22Rv1 (cell line): ENCODE measurements around the gene CIB4.

Experiments
- H3K27ac ChIP-seq: fragments of 450-650 bp; 2 replicates; pipeline ENCODE4 v1.5.1; 2017
- ZFX ChIP-seq: fragments of 450-650 bp; IDR thresholded peaks from 2 replicates; pipeline ENCODE4 v1.6.1; 2017; ENCODE audit warnings: antibody characterized with exemption, borderline replicate concordance
- TF ChIP-seq, protein P1 (sequence below): fragments of 450-650 bp; IDR thresholded peaks from 2 replicates; pipeline ENCODE4 v1.5.1; 2017; ENCODE audit warnings: mild to moderate bottlenecking

The CIB4 gene

DNA sequence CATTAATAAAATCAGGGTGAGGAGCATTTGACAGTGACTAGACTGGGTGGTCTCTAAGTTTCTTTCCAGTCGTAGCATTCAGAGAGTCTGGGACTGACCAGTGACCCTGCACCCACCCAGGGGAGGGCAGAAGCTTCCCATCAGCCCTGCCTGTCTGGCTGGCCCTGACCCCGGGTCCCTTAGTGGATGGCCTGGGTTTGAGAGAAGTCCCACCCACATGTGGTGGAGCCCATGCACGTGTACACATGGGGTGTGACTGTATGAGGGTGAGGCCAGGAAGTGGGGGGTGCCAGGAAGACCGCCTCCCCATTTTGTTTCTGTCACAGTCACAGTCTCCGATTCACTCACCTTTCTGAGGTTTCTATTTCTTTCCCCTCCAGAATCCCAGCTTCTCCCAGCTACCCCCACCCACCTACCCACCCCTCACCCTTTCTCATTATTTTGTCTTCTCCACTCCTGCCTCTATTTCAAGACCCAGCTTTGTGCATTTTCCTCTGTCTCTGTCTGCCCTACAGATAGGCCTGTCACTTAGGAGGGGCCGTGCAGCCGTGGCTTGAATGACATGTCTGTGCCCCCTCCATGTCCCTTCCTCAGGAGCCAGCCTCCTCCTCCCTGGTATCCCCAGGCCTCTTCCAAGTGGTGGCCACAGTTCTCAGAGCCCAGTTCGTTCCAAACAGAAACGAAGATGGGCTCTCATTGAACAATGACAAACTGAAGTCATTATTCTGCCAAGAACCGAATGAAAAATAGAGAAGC, 13.6 kb downstream of the CIB4 start:
- TF ChIP-seq ZFX: no peak
- TF ChIP-seq, protein P1, sequence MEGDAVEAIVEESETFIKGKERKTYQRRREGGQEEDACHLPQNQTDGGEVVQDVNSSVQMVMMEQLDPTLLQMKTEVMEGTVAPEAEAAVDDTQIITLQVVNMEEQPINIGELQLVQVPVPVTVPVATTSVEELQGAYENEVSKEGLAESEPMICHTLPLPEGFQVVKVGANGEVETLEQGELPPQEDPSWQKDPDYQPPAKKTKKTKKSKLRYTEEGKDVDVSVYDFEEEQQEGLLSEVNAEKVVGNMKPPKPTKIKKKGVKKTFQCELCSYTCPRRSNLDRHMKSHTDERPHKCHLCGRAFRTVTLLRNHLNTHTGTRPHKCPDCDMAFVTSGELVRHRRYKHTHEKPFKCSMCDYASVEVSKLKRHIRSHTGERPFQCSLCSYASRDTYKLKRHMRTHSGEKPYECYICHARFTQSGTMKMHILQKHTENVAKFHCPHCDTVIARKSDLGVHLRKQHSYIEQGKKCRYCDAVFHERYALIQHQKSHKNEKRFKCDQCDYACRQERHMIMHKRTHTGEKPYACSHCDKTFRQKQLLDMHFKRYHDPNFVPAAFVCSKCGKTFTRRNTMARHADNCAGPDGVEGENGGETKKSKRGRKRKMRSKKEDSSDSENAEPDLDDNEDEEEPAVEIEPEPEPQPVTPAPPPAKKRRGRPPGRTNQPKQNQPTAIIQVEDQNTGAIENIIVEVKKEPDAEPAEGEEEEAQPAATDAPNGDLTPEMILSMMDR: no peak
- H3K27ac ChIP-seq: no peak overlapping the region

DNA sequence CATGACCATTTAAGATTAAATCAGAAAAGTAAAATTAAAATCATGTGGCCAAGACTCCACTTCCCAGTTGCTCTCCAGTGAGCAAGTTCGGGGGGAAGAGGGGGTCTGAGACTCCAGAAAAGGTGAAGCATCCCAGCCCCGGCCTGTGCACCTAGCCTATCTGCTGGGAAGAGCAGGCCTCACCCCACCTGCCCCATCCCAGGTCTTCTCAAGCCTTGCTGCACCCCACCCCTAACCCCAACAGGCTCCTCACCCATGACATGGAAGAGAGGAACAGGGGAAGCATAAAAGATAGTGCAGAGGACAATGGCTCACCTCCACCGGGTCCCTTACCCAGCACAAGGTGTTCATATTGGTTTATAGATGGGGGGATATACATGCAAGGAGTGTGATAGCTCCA, 14.6 kb downstream of the CIB4 start:
- TF ChIP-seq, protein P1: no peak
- TF ChIP-seq ZFX: no peak
- no peak overlapping the region for H3K27ac ChIP-seq

- H3K27ac ChIP-seq: no peak overlapping the region
- no peak for TF ChIP-seq ZFX
- TF ChIP-seq, protein P1: no peak
These were observed 17.3 kb downstream of the CIB4 start for GRCh38 chr2:26623541-26624495.

GRCh38 chr2:26621469-26622199, 19.5 kb downstream of the CIB4 start:
- no peak overlapping the region for H3K27ac ChIP-seq

GRCh38 chr2:26620031-26620605, 21.0 kb downstream of the CIB4 start:
- TF ChIP-seq, protein P1: no peak
- no peak for TF ChIP-seq ZFX

More at GRCh38 chr2:26621469-26622199, 19.5 kb downstream of the CIB4 start:
- TF ChIP-seq, protein P1: no peak
- no peak for TF ChIP-seq ZFX

DNA sequence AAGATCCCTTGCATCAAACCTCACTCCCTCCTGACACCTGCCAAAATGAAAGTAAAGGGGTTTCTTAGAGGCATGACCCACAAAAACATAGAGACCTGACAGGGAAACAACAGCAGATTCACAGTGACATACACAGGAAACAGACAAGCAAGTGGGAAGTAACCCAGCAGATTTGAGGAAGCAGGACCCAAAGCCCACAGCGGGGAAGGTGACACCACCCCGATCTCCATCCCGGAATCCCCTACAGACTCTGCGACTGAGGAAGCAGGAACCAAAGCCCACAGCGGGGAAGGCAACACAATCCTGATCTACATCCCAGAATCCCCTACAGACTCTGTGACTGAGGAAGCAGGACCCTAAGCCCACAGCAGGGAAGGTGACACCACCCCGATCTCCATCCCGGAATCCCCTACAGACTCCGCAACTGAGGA, 21.6 kb downstream of the CIB4 start:
- H3K27ac ChIP-seq: no peak overlapping the region
- TF ChIP-seq, protein P1: no peak
- no peak for TF ChIP-seq ZFX

More at GRCh38 chr2:26620031-26620605, 21.0 kb downstream of the CIB4 start:
- H3K27ac ChIP-seq: no peak overlapping the region
